GM10847 (cell line): ENCODE measurements around the gene NOP9.

Source experiments
- POLR2A ChIP-seq: IDR thresholded peaks from 2 replicates; pipeline ENCODE4 v1.6.1; 2011; ENCODE audit not compliant: insufficient read length; ENCODE audit errors: extremely low read depth

Gene NOP9

GRCh38 chr14:24308342-24309124 lies 8.9 kb downstream of the NOP9 start:
- TF ChIP-seq POLR2A = no peak

DNA sequence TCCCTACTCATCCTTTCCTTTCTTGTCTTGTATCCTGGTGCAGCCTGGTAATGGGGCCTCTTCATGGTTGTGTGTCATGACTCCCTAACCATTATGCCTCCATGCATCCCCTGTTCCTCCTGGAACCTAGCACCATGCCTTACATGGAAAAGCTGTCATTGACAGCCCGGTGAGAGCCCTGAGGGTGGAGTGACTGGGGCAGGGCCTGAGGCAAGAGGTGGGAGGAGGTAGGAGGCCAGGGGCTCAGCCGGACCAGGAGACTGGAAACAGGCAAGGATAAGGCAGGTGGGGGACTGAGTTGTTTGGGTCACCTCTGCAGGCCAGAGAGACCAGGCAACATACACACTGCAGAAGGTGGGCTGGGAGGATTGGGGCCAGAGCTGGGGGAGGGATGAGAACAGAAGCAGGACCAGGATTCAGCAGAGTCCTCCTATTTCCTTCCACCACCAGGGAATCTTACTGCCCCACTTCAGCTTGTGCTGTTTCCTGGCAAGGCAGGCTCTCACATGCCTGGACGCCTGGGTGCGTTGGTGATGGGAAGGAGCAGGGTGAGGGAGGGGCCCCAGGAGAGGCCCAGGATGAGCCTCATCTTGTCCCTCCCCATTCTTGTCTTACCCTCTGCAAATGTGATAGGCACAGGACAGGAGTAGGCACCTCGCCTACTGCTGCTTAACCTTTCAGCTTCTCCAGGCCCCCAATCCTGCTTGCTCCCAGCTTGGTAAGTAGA lies 10.1 kb downstream of the NOP9 start, which contains the start of gene LTB4R2:
LTB4R2 (plus strand) TSS at position 603 of the 727 bp plus-strand sequence. CDS start 525 bp downstream, outside the sequence.
- TF ChIP-seq POLR2A = no peak

GRCh38 chr14:24310265-24310645 lies 10.6 kb downstream of the NOP9 start:
- no peak for TF ChIP-seq POLR2A

GRCh38 chr14:24310646-24311604 lies 11.3 kb downstream of the NOP9 start, which contains the start of gene LTB4R:
Gene LTB4R (plus strand): TSS chr14:24311502. CDS start chr14:24315652, 4,150 bp downstream.
- peak; percentile 39 for TF ChIP-seq POLR2A

DNA sequence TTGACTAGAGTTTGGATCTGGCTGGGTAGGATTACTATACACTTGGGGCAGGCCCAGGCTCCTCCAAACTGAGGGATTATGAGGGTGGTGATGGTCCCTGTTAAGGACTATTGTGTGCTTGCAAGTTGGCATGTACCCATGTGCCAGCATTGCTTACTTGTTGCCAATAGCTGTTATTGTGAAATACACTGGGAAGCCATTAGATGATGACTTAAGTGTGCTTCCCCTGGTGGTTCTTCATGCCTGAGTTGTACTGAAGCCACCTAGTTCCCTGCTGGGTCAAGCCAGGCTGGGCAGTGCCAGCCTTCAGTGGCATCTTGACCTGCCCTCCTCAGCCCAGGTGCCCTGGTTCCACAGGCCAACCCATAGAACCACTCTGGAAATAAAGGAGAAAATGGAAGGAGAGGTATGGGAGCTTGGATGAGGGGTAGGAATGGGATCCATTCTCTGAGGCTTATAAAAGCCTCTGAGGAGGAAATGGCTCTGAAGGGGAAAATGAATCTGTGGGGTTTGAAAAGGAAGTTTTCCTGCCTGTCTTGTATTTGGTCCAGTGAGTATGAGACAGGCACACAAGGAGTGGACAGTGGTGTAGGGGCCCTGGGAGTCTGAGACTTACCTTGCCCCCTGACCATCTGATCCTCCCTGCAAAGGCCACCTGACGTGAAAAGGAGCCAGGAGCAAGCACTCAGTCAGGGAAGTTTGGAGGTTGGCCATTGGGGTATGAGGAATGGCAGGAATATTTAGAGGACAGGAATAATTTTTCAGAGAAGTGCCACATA lies 12.4 kb downstream of the NOP9 start:
- no peak for TF ChIP-seq POLR2A

GRCh38 chr14:24312736-24313507 lies 13.3 kb downstream of the NOP9 start:
- TF ChIP-seq POLR2A = no peak

- no peak for TF ChIP-seq POLR2A
Observed at GRCh38 chr14:24313913-24314312, 14.3 kb downstream of the NOP9 start.

GRCh38 chr14:24314377-24315193 lies 14.9 kb downstream of the NOP9 start:
- no peak for TF ChIP-seq POLR2A

DNA sequence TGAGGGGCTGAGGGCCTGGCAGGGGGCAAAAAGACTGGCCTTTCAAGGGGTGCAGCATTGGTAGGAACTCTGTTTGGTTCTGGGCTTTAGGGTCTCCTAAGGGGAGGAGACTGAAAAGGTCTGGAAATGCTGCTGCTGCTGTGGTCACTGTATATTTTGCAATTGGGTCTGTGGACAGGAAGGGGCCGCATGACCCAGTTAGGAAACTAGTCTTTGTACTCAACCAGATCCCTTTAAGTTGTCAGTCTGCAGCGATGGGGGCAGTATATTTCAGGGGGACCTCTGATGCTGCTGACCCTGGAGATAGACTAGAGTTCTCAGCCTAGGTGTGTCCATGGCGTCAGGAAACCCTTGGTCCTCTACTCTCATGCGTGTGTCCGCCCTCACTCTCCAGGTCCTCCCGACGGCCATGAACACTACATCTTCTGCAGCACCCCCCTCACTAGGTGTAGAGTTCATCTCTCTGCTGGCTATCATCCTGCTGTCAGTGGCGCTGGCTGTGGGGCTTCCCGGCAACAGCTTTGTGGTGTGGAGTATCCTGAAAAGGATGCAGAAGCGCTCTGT lies 15.7 kb downstream of the NOP9 start:
- no peak for TF ChIP-seq POLR2A

GRCh38 chr14:24315807-24316596 lies 16.4 kb downstream of the NOP9 start:
- no peak for TF ChIP-seq POLR2A

DNA sequence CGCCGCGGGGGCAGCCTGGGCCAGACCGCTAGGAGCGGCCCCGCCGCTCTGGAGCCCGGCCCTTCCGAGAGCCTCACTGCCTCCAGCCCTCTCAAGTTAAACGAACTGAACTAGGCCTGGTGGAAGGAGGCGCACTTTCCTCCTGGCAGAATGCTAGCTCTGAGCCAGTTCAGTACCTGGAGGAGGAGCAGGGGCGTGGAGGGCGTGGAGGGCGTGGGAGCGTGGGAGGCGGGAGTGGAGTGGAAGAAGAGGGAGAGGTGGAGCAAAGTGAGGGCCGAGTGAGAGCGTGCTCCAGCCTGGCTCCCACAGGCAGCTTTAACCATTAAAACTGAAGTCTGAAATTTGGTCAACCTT lies 16.9 kb downstream of the NOP9 start:
- TF ChIP-seq POLR2A = no peak

DNA sequence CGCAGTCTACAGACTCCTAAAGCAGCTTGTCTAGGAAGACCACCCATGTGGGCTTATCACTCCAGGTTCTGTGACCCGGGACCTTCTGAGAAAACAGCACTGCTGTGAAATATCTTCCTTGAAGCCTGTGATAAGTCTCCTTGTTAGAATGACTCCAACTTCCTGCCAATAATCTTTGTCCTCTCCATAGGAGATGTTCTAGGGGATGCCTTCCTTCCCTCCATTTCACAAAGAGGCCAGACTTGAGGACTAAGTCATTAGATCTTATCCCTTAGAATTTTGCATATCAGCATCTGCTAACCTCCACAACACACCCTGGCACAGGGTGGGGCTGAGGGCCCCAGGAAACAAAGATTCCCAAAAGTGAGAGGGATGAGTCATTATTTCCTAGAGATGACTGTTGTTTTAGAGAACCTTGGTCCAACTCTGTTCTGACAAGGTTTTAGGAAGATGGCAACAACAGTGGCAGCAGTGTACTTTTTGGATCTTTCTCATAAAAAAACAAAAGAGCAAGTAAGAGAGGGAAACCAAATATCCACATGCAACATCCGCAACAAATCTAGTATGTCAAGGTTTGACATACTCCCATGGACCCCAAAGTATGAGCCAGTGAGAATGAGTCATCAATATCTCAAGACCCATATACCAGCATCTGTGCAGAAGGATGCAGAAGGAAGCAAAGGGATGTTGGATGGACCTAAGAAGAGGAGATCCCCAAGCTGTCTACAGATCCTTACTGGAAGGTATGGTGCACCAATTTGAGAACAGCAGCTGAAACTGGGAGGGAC lies 17.7 kb downstream of the NOP9 start:
- no peak for TF ChIP-seq POLR2A
